Mesendoderm (in vitro differentiated cells): ENCODE measurements around the gene MYO18B.

Experiments used
- DNase-seq: peaks from one replicate; pipeline ENCODE4 v3.0.0; 2013
- H2AK5ac ChIP-seq: 2 replicates; pipeline ENCODE4 v1.6.1; 2013; ENCODE audit warnings: low read length, inconsistent platforms
- H2BK120ac ChIP-seq: 2 replicates; pipeline ENCODE4 v1.6.1; 2013; ENCODE audit warnings: low read depth, mild to moderate bottlenecking, low read length, moderate library complexity, mixed read lengths
- H2BK15ac ChIP-seq: replicated peaks from 2 replicates; pipeline ENCODE4 v1.6.1; 2013; ENCODE audit warnings: low read depth, mild to moderate bottlenecking, moderate library complexity
- H2BK5ac ChIP-seq: 2 replicates; pipeline ENCODE4 v1.6.1; 2013; ENCODE audit warnings: low read length, inconsistent platforms
- H3K18ac ChIP-seq: 2 replicates; pipeline ENCODE4 v1.6.1; 2013; ENCODE audit warnings: mild to moderate bottlenecking, low read length, mixed read lengths
- H3K23ac ChIP-seq: one replicate; pipeline ENCODE4 v1.6.1; 2013; ENCODE audit warnings: low read length
- H3K27ac ChIP-seq: 2 replicates; pipeline ENCODE4 v1.5.1; 2013; ENCODE audit warnings: low read depth, mild to moderate bottlenecking, inconsistent platforms, low read length, moderate library complexity
- H3K27me3 ChIP-seq: 2 replicates; pipeline ENCODE4 v1.6.1; 2013; ENCODE audit warnings: low read length, control low read depth, mild to moderate bottlenecking, inconsistent platforms; ENCODE audit not compliant: insufficient read depth, poor library complexity
- H3K36me3 ChIP-seq: 2 replicates; pipeline ENCODE4 v1.6.1; 2013; ENCODE audit warnings: low read length, inconsistent platforms; ENCODE audit not compliant: control insufficient read depth, insufficient read depth
- H3K4ac ChIP-seq: one replicate; pipeline ENCODE4 v1.6.1; 2013; ENCODE audit warnings: low read depth, mild to moderate bottlenecking, low read length, moderate library complexity
- H3K4me1 ChIP-seq: 2 replicates; pipeline ENCODE4 v1.6.1; 2013; ENCODE audit warnings: low read depth, low read length, inconsistent platforms; ENCODE audit not compliant: control insufficient read depth
- H3K4me2 ChIP-seq: 2 replicates; pipeline ENCODE4 v1.6.1; 2013; ENCODE audit warnings: low read length
- H3K4me3 ChIP-seq: 2 replicates; pipeline ENCODE4 v1.5.1; 2013; ENCODE audit warnings: mild to moderate bottlenecking, low read length
- H3K56ac ChIP-seq: one replicate; pipeline ENCODE4 v1.6.1; 2013; ENCODE audit warnings: low read length
- H3K79me1 ChIP-seq: 2 replicates; pipeline ENCODE4 v1.6.1; 2013; ENCODE audit warnings: low read length, inconsistent platforms
- H3K79me2 ChIP-seq: 2 replicates; pipeline ENCODE4 v1.6.1; 2013; ENCODE audit warnings: mild to moderate bottlenecking, low read length; ENCODE audit not compliant: control insufficient read depth, insufficient read depth
- H3K9ac ChIP-seq: 2 replicates; pipeline ENCODE4 v1.6.1; 2013; ENCODE audit warnings: low read length, inconsistent platforms
- H4K5ac ChIP-seq: one replicate; pipeline ENCODE4 v1.6.1; 2013; ENCODE audit warnings: low read length
- H4K8ac ChIP-seq: one replicate; pipeline ENCODE4 v1.6.1; 2013; ENCODE audit warnings: low read depth, mild to moderate bottlenecking, control low read depth, low read length, moderate library complexity
- WGBS: extraction: QIAGEN DNeasy Blood & Tissue Kit; methylation state at CpG from one replicate; pipeline ENCODE4 v1.1.7; 2013; ENCODE audit warnings: low lambda C conversion rate, missing lambda C conversion rate; ENCODE audit not compliant: insufficient coverage; ENCODE audit errors: extremely low coverage; 5-methylcytosine and 5-hydroxymethylcytosine counted together

The MYO18B gene

DNA sequence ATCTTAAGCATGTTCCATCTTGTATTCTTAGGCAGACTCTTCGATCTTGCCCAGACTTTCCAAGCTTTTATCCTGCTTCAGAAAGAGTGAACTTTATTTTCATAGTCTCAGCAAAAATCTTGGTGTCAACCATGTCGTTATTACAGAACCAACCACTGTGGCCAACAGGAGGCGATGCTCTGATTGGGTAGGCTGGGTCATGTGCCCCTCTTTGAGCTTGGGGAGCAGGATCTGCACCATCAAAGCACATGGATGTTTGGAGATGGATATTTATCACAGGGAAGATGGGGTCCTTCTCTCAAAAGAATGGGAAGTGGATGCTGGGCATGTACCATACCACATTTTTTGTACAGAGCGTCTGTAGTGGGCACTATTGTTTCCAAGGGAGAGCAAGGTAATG is 197.4 kb downstream of the MYO18B start:
- no peak overlapping the region for H2BK120ac ChIP-seq
- H4K8ac ChIP-seq = no peak overlapping the region
- H3K18ac ChIP-seq = no peak overlapping the region
- no peak overlapping the region for H2BK5ac ChIP-seq
- H3K9ac ChIP-seq = no peak overlapping the region
- no peak overlapping the region for H2AK5ac ChIP-seq
- no peaks in the 10 kb centered on the region for H3K79me2 ChIP-seq
- no CpG with 5 or more reads among the region's 4 CpGs for WGBS
- H3K56ac ChIP-seq = no peak overlapping the region
- no peak overlapping the region for H3K27ac ChIP-seq
- H3K27me3 ChIP-seq = no peaks in the 10 kb centered on the region
- DNase-seq = no peak
- peaks cover 17% of the 10 kb centered on the region for H3K4me1 ChIP-seq
- no peaks in the 10 kb centered on the region for H3K79me1 ChIP-seq
- no peak overlapping the region for H2BK15ac ChIP-seq
- H3K23ac ChIP-seq = no peak overlapping the region
- no peak overlapping the region for H3K4me2 ChIP-seq
- H3K4me3 ChIP-seq = no peak overlapping the region
- H3K4ac ChIP-seq = no peak overlapping the region
- no peaks in the 10 kb centered on the region for H3K36me3 ChIP-seq
- no peak overlapping the region for H4K5ac ChIP-seq

DNA sequence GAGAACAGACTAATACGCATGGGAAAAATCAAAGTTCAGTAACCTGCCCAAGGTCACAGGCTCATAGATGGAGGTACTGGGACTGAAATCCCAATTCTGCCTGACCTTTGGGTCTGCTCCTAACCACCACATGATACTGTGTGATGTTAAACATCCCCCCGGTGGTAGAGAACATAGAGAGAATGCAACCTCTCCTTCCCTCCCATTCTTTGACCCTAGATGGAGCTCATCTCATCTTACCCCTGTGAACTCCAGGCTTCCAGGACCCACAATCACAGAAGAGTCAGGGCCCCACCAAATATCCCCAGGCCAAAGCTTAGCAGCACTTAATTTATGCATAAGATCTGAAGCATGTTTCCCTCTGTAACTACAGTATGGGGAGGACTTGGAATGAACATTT is 198.5 kb downstream of the MYO18B start:
- no peak overlapping the region for H3K4me2 ChIP-seq
- no peak overlapping the region for H2BK120ac ChIP-seq
- peak; percentile 47 for DNase-seq
- H4K5ac ChIP-seq = no peak overlapping the region
- H3K79me2 ChIP-seq = no peaks in the 10 kb centered on the region
- no peak overlapping the region for H3K56ac ChIP-seq
- no peaks in the 10 kb centered on the region for H3K36me3 ChIP-seq
- H3K4ac ChIP-seq = no peak overlapping the region
- H2BK5ac ChIP-seq = no peak overlapping the region
- no peak overlapping the region for H3K27ac ChIP-seq
- no peak overlapping the region for H2AK5ac ChIP-seq
- H3K27me3 ChIP-seq = no peaks in the 10 kb centered on the region
- no peak overlapping the region for H2BK15ac ChIP-seq
- H3K23ac ChIP-seq = no peak overlapping the region
- no peak overlapping the region for H4K8ac ChIP-seq
- no CpG with 5 or more reads among the region's 2 CpGs for WGBS
- H3K4me3 ChIP-seq = no peak overlapping the region
- H3K9ac ChIP-seq = no peak overlapping the region
- H3K79me1 ChIP-seq = no peaks in the 10 kb centered on the region
- peaks cover 11% of the 10 kb centered on the region for H3K4me1 ChIP-seq
- no peak overlapping the region for H3K18ac ChIP-seq

GRCh38 chr22:25941365-25941960 is 199.5 kb downstream of the MYO18B start:
- H4K5ac ChIP-seq = no peak overlapping the region
- peak overlapping the region; percentile 22 for H2BK5ac ChIP-seq
- no peak overlapping the region for H4K8ac ChIP-seq
- H2BK15ac ChIP-seq = no peak overlapping the region
- no peak overlapping the region for H3K18ac ChIP-seq
- no CpG with 5 or more reads among the region's 8 CpGs for WGBS
- H3K56ac ChIP-seq = no peak overlapping the region
- H3K23ac ChIP-seq = peak overlapping the region; percentile 59
- no peak overlapping the region for H3K4me2 ChIP-seq
- no peaks in the 10 kb centered on the region for H3K79me2 ChIP-seq
- peaks cover 8% of the 10 kb centered on the region for H3K4me1 ChIP-seq
- H3K36me3 ChIP-seq = no peaks in the 10 kb centered on the region
- no peak for DNase-seq
- no peak overlapping the region for H2BK120ac ChIP-seq
- peak overlapping the region; percentile 67 for H2AK5ac ChIP-seq
- no peaks in the 10 kb centered on the region for H3K27me3 ChIP-seq
- H3K4me3 ChIP-seq = no peak overlapping the region
- H3K79me1 ChIP-seq = no peaks in the 10 kb centered on the region
- no peak overlapping the region for H3K4ac ChIP-seq
- no peak overlapping the region for H3K9ac ChIP-seq
- no peak overlapping the region for H3K27ac ChIP-seq

GRCh38 chr22:25942115-25942855 is 200.3 kb downstream of the MYO18B start:
- no peak overlapping the region for H3K9ac ChIP-seq
- no peak overlapping the region for H3K23ac ChIP-seq
- no peaks in the 10 kb centered on the region for H3K36me3 ChIP-seq
- H2BK120ac ChIP-seq = no peak overlapping the region
- no peaks in the 10 kb centered on the region for H3K79me2 ChIP-seq
- no peak overlapping the region for H2BK15ac ChIP-seq
- no peak overlapping the region for H3K4ac ChIP-seq
- no peak overlapping the region for H3K4me2 ChIP-seq
- no CpG with 5 or more reads among the region's 9 CpGs for WGBS
- no peak overlapping the region for H3K4me3 ChIP-seq
- no peaks in the 10 kb centered on the region for H3K79me1 ChIP-seq
- H2BK5ac ChIP-seq = peak overlapping the region; percentile 21
- H3K56ac ChIP-seq = peak overlapping the region; percentile 49
- H3K27me3 ChIP-seq = no peaks in the 10 kb centered on the region
- no peak for DNase-seq
- peak overlapping the region; percentile 31 for H2AK5ac ChIP-seq
- peaks cover 8% of the 10 kb centered on the region for H3K4me1 ChIP-seq
- H3K27ac ChIP-seq = no peak overlapping the region
- H4K5ac ChIP-seq = no peak overlapping the region
- H3K18ac ChIP-seq = no peak overlapping the region
- H4K8ac ChIP-seq = no peak overlapping the region

GRCh38 chr22:25942856-25943411 is 200.9 kb downstream of the MYO18B start:
- H3K4me2 ChIP-seq = no peak overlapping the region
- H2BK120ac ChIP-seq = no peak overlapping the region
- no peak overlapping the region for H4K5ac ChIP-seq
- no peak overlapping the region for H2AK5ac ChIP-seq
- peak overlapping the region; percentile 49 for H3K56ac ChIP-seq
- peaks cover 8% of the 10 kb centered on the region for H3K4me1 ChIP-seq
- no peak overlapping the region for H3K4ac ChIP-seq
- H3K27me3 ChIP-seq = no peaks in the 10 kb centered on the region
- DNase-seq = peak; percentile 56
- H3K23ac ChIP-seq = no peak overlapping the region
- H3K36me3 ChIP-seq = no peaks in the 10 kb centered on the region
- no peak overlapping the region for H2BK5ac ChIP-seq
- no peak overlapping the region for H3K27ac ChIP-seq
- no peak overlapping the region for H4K8ac ChIP-seq
- no peak overlapping the region for H2BK15ac ChIP-seq
- H3K9ac ChIP-seq = no peak overlapping the region
- no CpG with 5 or more reads among the region's 10 CpGs for WGBS
- H3K4me3 ChIP-seq = no peak overlapping the region
- no peak overlapping the region for H3K18ac ChIP-seq
- H3K79me2 ChIP-seq = no peaks in the 10 kb centered on the region
- H3K79me1 ChIP-seq = no peaks in the 10 kb centered on the region
